H9 (cell line): ENCODE data around the gene PCDH9. TPM values are rescaled to one million over a fixed set of nuclear protein-coding genes. Genes with fewer than 3 reads are reported as not detected.

Source experiments
- DNase-seq: peaks from one replicate; pipeline ENCODE4 v3.0.0-alpha.2; 2017
- H2AFZ ChIP-seq: one replicate; pipeline ENCODE4 v1.6.1; 2013; ENCODE audit warnings: mild to moderate bottlenecking, low read length, control low read depth, moderate library complexity
- H2AK5ac ChIP-seq: 2 replicates; pipeline ENCODE4 v1.6.1; 2013; ENCODE audit warnings: low read length, control low read depth, mixed read lengths; ENCODE audit not compliant: insufficient read length
- H2BK120ac ChIP-seq: one replicate; pipeline ENCODE4 v1.6.1; 2013; ENCODE audit warnings: low read depth, mild to moderate bottlenecking, low read length, control low read depth, inconsistent platforms; ENCODE audit not compliant: poor library complexity, severe bottlenecking
- H2BK12ac ChIP-seq: 2 replicates; pipeline ENCODE4 v1.6.1; 2013; ENCODE audit warnings: low read length, control low read depth, mixed read lengths, low read depth; ENCODE audit not compliant: insufficient read length
- H2BK15ac ChIP-seq: 2 replicates; pipeline ENCODE4 v1.6.1; 2013; ENCODE audit warnings: low read depth, low read length, control low read depth
- H2BK20ac ChIP-seq: one replicate; pipeline ENCODE4 v1.6.1; 2013; ENCODE audit warnings: low read depth, mild to moderate bottlenecking, low read length, control low read depth, inconsistent platforms; ENCODE audit not compliant: poor library complexity, severe bottlenecking
- H2BK5ac ChIP-seq: 2 replicates; pipeline ENCODE4 v1.6.1; 2013; ENCODE audit warnings: low read length, control low read depth, mixed read lengths; ENCODE audit not compliant: insufficient read length
- H3K14ac ChIP-seq: 2 replicates; pipeline ENCODE4 v1.6.1; 2013; ENCODE audit warnings: low read length, control low read depth; ENCODE audit not compliant: insufficient read depth
- H3K18ac ChIP-seq: 2 replicates; pipeline ENCODE4 v1.6.1; 2013; ENCODE audit warnings: low read depth, mild to moderate bottlenecking, mixed read lengths, low read length, control low read depth; ENCODE audit not compliant: insufficient read length
- H3K23ac ChIP-seq: 2 replicates; pipeline ENCODE4 v1.6.1; 2013; ENCODE audit warnings: low read length, control low read depth, mixed read lengths, low read depth; ENCODE audit not compliant: insufficient read length
- H3K23me2 ChIP-seq: 2 replicates; pipeline ENCODE4 v1.6.1; 2013; ENCODE audit warnings: low read depth, mild to moderate bottlenecking, mixed read lengths, low read length, control low read depth; ENCODE audit not compliant: insufficient read length, poor library complexity, severe bottlenecking
- H3K27ac ChIP-seq: 2 replicates; pipeline ENCODE4 v1.5.1; 2013; ENCODE audit warnings: low read length, control low read depth, mixed read lengths, low read depth; ENCODE audit not compliant: insufficient read length
- H3K27me3 ChIP-seq: 2 replicates; pipeline ENCODE4 v1.6.1; 2013; ENCODE audit warnings: low read length, control low read depth, inconsistent platforms; ENCODE audit not compliant: insufficient read depth
- H3K4ac ChIP-seq: 2 replicates; pipeline ENCODE4 v1.6.1; 2013; ENCODE audit warnings: low read depth, mild to moderate bottlenecking, control low read depth, inconsistent platforms, low read length, moderate library complexity
- H3K4me1 ChIP-seq: 2 replicates; pipeline ENCODE4 v1.6.1; 2013; ENCODE audit warnings: low read length, control low read depth, inconsistent platforms; ENCODE audit not compliant: insufficient read depth
- H3K4me2 ChIP-seq: 2 replicates; pipeline ENCODE4 v1.6.1; 2013; ENCODE audit warnings: low read length, control low read depth, mixed read lengths; ENCODE audit not compliant: insufficient read length, insufficient read depth
- H3K56ac ChIP-seq: 2 replicates; pipeline ENCODE4 v1.6.1; 2013; ENCODE audit warnings: low read depth, mild to moderate bottlenecking, mixed read lengths, low read length, control low read depth; ENCODE audit not compliant: insufficient read length
- H3K79me1 ChIP-seq: 2 replicates; pipeline ENCODE4 v1.6.1; 2013; ENCODE audit warnings: low read depth, mild to moderate bottlenecking, moderate library complexity, low read length, control low read depth, inconsistent platforms; ENCODE audit not compliant: insufficient read depth, poor library complexity, severe bottlenecking
- H3K79me2 ChIP-seq: 2 replicates; pipeline ENCODE4 v1.6.1; 2013; ENCODE audit warnings: low read length, control low read depth, inconsistent platforms; ENCODE audit not compliant: insufficient read depth
- H3K9ac ChIP-seq: 2 replicates; pipeline ENCODE4 v1.6.1; 2013; ENCODE audit warnings: low read length, control low read depth, mixed read lengths; ENCODE audit not compliant: insufficient read length; ENCODE audit errors: extremely low read depth
- H3K9me3 ChIP-seq: one replicate; pipeline ENCODE4 v1.6.1; 2013; ENCODE audit warnings: low read depth, low read length, inconsistent platforms; ENCODE audit not compliant: control insufficient read depth
- H3T11ph ChIP-seq: one replicate; pipeline ENCODE4 v1.6.1; 2013; ENCODE audit warnings: mild to moderate bottlenecking, low read length, control low read depth, inconsistent platforms
- H4K20me1 ChIP-seq: one replicate; pipeline ENCODE4 v1.6.1; 2013; ENCODE audit not compliant: control insufficient read depth, insufficient read length, insufficient read depth
- H4K5ac ChIP-seq: 2 replicates; pipeline ENCODE4 v1.6.1; 2013; ENCODE audit warnings: low read depth, mild to moderate bottlenecking, mixed read lengths, low read length, control low read depth; ENCODE audit not compliant: insufficient read length
- H4K8ac ChIP-seq: replicated peaks from 2 replicates; pipeline ENCODE4 v1.6.1; 2013; ENCODE audit warnings: low read length, control low read depth, mixed read lengths, low read depth; ENCODE audit not compliant: insufficient read length
- H4K91ac ChIP-seq: 2 replicates; pipeline ENCODE4 v1.6.1; 2013; ENCODE audit warnings: low read depth, mild to moderate bottlenecking, moderate library complexity, mixed read lengths, low read length, control low read depth; ENCODE audit not compliant: insufficient read length
- H3K27ac Mint-ChIP-seq, 3 experiments: 2 replicates in 2 of 3; 3 replicates in 1 of 3; pipeline ENCODE4 v1.8.0; 2020 to 2021; ENCODE audit warnings: mixed read lengths in 3 of 3, mild to moderate bottlenecking in 1 of 3, moderate library complexity in 1 of 3
- H3K27me3 Mint-ChIP-seq: 2 replicates; pipeline ENCODE4 v1.8.0; 2021; ENCODE audit warnings: low read depth, mild to moderate bottlenecking, moderate library complexity, mixed read lengths
- H3K36me3 Mint-ChIP-seq, 3 experiments: 2 replicates in 2 of 3; 3 replicates in 1 of 3; pipeline ENCODE4 v1.8.0; 2020 to 2021; ENCODE audit warnings: low read depth in 3 of 3, mixed read lengths in 3 of 3; ENCODE audit not compliant: insufficient read depth in 1 of 3
- H3K4me1 Mint-ChIP-seq, 2 experiments: 2 replicates each; pipeline ENCODE4 v1.8.0; 2020; ENCODE audit warnings: mixed read lengths in 2 of 2
- H3K4me3 Mint-ChIP-seq, 2 experiments: 2 replicates in 1 of 2; 3 replicates in 1 of 2; pipeline ENCODE4 v1.8.0; 2020 to 2021; ENCODE audit warnings: mild to moderate bottlenecking in 2 of 2, mixed read lengths in 2 of 2, moderate library complexity in 1 of 2
- H3K9me3 Mint-ChIP-seq, 2 experiments: 2 replicates in 1 of 2; 3 replicates in 1 of 2; pipeline ENCODE4 v1.8.0; 2020; ENCODE audit warnings: mild to moderate bottlenecking in 2 of 2, mixed read lengths in 2 of 2, moderate library complexity in 1 of 2
- CTCF ChIP-seq: fragments of 200-600 bp; sonication (generic); conservative IDR thresholded peaks from 3 replicates; pipeline ENCODE4 v1.8.0; 2021; ENCODE audit warnings: antibody characterized with exemption, mild to moderate bottlenecking
- total RNA-seq: library from RNA; stranded (reverse); gene quantifications from 2 replicates; pipeline ENCODE4 v1.2.1, GENCODE V29; 2021

PCDH9 gene
- total RNA-seq, 1 experiment from 2014 or later = 0.11 TPM

GRCh38 chr13:66811455-66811854 lies 418.7 kb downstream of the PCDH9 start:
- Histone ChIP-seq H3K4me2 (no peak overlapping the region), H3K9ac (no peak overlapping the region), H3K27me3 (no peaks in the 10 kb centered on the region), H4K20me1 (no peaks in the 10 kb centered on the region), H3K14ac (no peak overlapping the region), H4K5ac (no peak overlapping the region), H2BK12ac (no peak overlapping the region), H3K27ac (no peak overlapping the region), H3K23ac (no peak overlapping the region), H3K4me1 (no peaks in the 10 kb centered on the region), H2BK120ac (no peak overlapping the region), H3K79me1 (no peaks in the 10 kb centered on the region), H2BK15ac (no peak overlapping the region), H2BK5ac (no peak overlapping the region), H4K91ac (no peak overlapping the region), H3K23me2 (no peaks in the 10 kb centered on the region), H4K8ac (no peak overlapping the region), H3K18ac (no peak overlapping the region), H3K56ac (no peak overlapping the region), H3K9me3 (no peaks in the 10 kb centered on the region), H2AK5ac (no peak overlapping the region), H3K79me2 (no peaks in the 10 kb centered on the region), H3T11ph (no peak overlapping the region), H2AFZ (no peak overlapping the region), H3K4ac (no peak overlapping the region), H2BK20ac (no peak overlapping the region)
- Mint-ChIP-seq H3K4me1 (0 out of 4 replicates have a peak, but pooled peaks cover 0 to 2% of the 10 kb centered on the region in 2 experiments), H3K27ac (no peak overlapping the region; a peak in 1 of 7 replicates), H3K9me3 (peaks cover 3 to 7% of the 10 kb centered on the region in 2 experiments; a peak in 4 of 5 replicates), H3K4me3 (no peak overlapping the region), H3K36me3 (peaks cover 2 to 9% (median 3%) of the 10 kb centered on the region in 3 experiments; a peak in 4 of 7 replicates), H3K27me3 (no peaks in the 10 kb centered on the region)
- no peak for DNase-seq
- no peak for TF ChIP-seq CTCF
